ENCODE results near the gene SLC43A3. TPM values are rescaled to one million over a fixed set of nuclear protein-coding genes. Genes with fewer than 3 reads are reported as not detected.

The SLC43A3 gene
- total RNA-seq, 1 experiment from 2014 or later = 127 TPM

DNA sequence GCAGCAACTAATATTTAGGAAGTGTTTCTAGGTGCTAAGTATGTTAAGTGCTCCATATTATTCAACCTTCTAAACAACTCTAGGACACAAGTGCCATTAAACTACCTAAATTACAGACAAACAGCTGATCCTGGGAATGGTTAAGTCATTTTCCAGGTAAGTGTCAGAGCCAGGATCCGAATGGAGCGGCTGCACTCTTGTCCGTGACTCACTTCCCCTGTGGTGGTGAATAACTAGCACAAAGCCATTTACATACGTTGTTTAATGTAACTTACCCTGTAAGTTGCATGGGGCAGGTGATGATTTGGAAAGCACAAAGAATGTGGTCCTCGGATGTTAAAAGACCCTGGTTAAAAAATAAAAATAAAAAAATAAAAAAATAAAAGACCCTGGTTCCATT, 27.7 kb downstream of the SLC43A3 start:
- Mint-ChIP-seq H3K36me3 (ENCODE audit: insufficient read depth, unreplicated experiment) (peaks cover 5% of the 10 kb centered on the region), H3K27me3 (ENCODE audit: unreplicated experiment) (no peaks in the 10 kb centered on the region), H3K4me3 (ENCODE audit: low read depth, unreplicated experiment) (no peak overlapping the region), H3K4me1 (ENCODE audit: low read depth, unreplicated experiment) (no peaks in the 10 kb centered on the region), H3K27ac (ENCODE audit: unreplicated experiment) (no peak overlapping the region), H3K9me3 (ENCODE audit: low read depth, unreplicated experiment) (no peaks in the 10 kb centered on the region)
- intact Hi-C loops (cut with micrococcal nuclease; ENCODE audit: unreplicated experiment) = no loop called here
- CTCF ChIA-PET = interaction anchor here (0.6 kb wide), 1 partner anchor 36 kb away, joined by 3 read pairs; no protein-coding TSS in a partner anchor
- TF ChIP-seq, protein P1, sequence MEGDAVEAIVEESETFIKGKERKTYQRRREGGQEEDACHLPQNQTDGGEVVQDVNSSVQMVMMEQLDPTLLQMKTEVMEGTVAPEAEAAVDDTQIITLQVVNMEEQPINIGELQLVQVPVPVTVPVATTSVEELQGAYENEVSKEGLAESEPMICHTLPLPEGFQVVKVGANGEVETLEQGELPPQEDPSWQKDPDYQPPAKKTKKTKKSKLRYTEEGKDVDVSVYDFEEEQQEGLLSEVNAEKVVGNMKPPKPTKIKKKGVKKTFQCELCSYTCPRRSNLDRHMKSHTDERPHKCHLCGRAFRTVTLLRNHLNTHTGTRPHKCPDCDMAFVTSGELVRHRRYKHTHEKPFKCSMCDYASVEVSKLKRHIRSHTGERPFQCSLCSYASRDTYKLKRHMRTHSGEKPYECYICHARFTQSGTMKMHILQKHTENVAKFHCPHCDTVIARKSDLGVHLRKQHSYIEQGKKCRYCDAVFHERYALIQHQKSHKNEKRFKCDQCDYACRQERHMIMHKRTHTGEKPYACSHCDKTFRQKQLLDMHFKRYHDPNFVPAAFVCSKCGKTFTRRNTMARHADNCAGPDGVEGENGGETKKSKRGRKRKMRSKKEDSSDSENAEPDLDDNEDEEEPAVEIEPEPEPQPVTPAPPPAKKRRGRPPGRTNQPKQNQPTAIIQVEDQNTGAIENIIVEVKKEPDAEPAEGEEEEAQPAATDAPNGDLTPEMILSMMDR (IDR thresholded peaks at IDR 0.05; ENCODE audit: unreplicated experiment) = no peak
- DNase-seq = no peak
- no TSS peak for BruUV-seq (replicated peaks)

DNA sequence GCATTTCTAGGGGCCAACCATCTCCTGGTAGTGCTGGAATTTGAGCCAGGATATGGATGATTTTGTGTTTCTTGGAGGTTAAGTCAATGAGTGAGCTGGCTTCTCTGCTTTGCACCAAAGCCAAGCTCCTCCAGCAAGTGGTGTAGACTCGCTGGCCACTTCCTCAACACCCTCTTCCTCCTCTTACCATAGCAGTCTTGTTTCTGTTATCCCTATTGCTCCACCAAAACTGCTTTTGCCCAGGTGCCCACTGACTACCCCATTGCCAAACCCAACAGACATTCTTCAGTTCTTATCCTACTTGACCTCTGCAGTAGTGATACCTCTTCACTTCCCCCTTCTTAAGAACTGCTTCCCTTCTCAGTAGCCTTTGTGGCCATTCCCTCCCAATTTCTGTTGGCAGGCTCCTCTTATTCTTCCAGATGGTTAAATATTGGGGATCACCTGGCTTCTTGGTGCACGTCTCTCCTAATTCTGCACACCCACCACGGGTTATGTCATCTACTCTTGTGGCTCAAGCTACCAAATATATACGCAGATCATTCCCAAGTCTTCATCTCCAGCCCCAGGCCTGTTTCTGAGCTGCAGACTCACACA, 29.4 kb downstream of the SLC43A3 start:
- Mint-ChIP-seq H3K36me3 (ENCODE audit: insufficient read depth, unreplicated experiment) (no peaks in the 10 kb centered on the region), H3K9me3 (ENCODE audit: low read depth, unreplicated experiment) (no peaks in the 10 kb centered on the region), H3K27me3 (ENCODE audit: unreplicated experiment) (peaks cover 7% of the 10 kb centered on the region), H3K4me1 (ENCODE audit: low read depth, unreplicated experiment) (no peaks in the 10 kb centered on the region), H3K4me3 (ENCODE audit: low read depth, unreplicated experiment) (no peak overlapping the region), H3K27ac (ENCODE audit: unreplicated experiment) (no peak overlapping the region)
- DNase-seq = no peak
- intact Hi-C loops (cut with micrococcal nuclease; ENCODE audit: unreplicated experiment) = no loop called here
- no TSS peak for BruUV-seq (replicated peaks)
- CTCF ChIA-PET = interaction anchor here (0.6 kb wide), 1 partner anchor 49 kb away, joined by 4 read pairs; no protein-coding TSS in a partner anchor
- TF ChIP-seq, protein P1 (IDR thresholded peaks at IDR 0.05; ENCODE audit: unreplicated experiment) = no peak

DNA sequence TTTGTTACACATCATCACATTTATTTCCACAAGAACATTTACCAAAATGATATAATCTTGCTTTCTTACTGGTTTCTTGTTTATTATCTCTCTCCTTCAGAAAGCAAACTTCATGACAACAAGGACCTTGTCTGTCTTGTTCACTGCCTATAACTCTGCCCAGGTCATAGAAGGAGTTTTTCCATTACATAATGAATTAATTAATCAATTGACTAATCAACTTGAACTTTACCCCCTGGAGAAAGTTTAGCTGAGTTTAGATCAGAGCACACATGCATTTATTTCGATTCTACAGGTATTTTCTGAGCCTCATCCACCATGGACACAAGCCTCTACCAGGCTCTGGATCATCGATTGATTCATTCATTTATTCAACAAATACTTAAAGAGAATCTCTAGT, 30.2 kb downstream of the SLC43A3 start:
- no peaks in the 10 kb centered on the region for H3K36me3 Mint-ChIP-seq (ENCODE audit: insufficient read depth, unreplicated experiment)
- H3K9me3 Mint-ChIP-seq (ENCODE audit: low read depth, unreplicated experiment) = no peaks in the 10 kb centered on the region
- H3K27ac Mint-ChIP-seq (ENCODE audit: unreplicated experiment) = no peak overlapping the region
- TF ChIP-seq, protein P1 (IDR thresholded peaks at IDR 0.05; ENCODE audit: unreplicated experiment) = no peak
- no TSS peak for BruUV-seq (replicated peaks)
- no peak overlapping the region for H3K4me3 Mint-ChIP-seq (ENCODE audit: low read depth, unreplicated experiment)
- CTCF ChIA-PET = interaction anchor here (0.7 kb wide), 1 partner anchor 232 kb away, joined by 3 read pairs; no protein-coding TSS in a partner anchor
- H3K4me1 Mint-ChIP-seq (ENCODE audit: low read depth, unreplicated experiment) = no peaks in the 10 kb centered on the region
- peaks cover 15% of the 10 kb centered on the region for H3K27me3 Mint-ChIP-seq (ENCODE audit: unreplicated experiment)
- intact Hi-C loops (cut with micrococcal nuclease; ENCODE audit: unreplicated experiment) = no loop called here
- no peak for DNase-seq

DNA sequence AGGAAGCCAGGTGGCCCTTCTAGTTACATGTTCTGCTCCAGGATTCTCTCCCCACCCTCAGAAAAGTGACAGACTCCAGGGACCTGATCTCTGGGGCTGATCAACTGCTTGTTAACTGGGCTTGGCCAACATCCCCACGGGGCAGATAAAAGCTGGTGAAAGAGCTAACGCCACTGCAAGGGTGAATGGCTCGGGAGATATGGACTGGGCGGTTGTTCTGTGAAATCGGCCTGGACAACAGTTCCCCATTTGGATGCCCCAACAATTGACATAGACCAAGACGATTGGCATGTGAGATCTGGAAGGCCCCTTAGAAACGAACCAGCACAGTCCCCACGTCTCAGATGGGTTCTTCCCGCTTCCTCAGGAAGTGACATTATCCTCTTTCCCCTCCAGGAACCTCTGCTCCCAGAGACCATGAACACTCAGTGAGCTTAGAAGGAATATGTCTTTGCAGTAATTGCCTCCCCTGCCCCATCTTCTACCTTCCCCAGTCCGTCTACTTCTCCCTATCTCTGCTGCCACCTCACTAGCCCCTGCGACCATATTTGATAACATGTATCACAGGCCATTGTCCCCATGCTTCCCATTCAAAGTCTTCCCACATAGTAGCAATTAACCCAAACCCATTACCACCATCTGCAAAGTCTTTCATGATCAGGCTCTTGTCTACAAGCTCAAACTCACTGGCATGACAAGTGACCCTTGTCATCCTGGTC, 30.9 kb downstream of the SLC43A3 start:
- no peak overlapping the region for H3K4me3 Mint-ChIP-seq (ENCODE audit: low read depth, unreplicated experiment)
- no peaks in the 10 kb centered on the region for H3K36me3 Mint-ChIP-seq (ENCODE audit: insufficient read depth, unreplicated experiment)
- H3K27me3 Mint-ChIP-seq (ENCODE audit: unreplicated experiment) = peaks cover 21% of the 10 kb centered on the region
- TF ChIP-seq, protein P1 (IDR thresholded peaks at IDR 0.05; ENCODE audit: unreplicated experiment) = no peak
- no peaks in the 10 kb centered on the region for H3K9me3 Mint-ChIP-seq (ENCODE audit: low read depth, unreplicated experiment)
- no peak overlapping the region for H3K27ac Mint-ChIP-seq (ENCODE audit: unreplicated experiment)
- no TSS peak for BruUV-seq (replicated peaks)
- intact Hi-C loops (cut with micrococcal nuclease; ENCODE audit: unreplicated experiment) = no loop called here
- no peaks in the 10 kb centered on the region for H3K4me1 Mint-ChIP-seq (ENCODE audit: low read depth, unreplicated experiment)
- DNase-seq = no peak
- CTCF ChIA-PET = interaction anchor here (0.7 kb wide), 1 partner anchor 233 kb away, joined by 3 read pairs; no protein-coding TSS in a partner anchor

Measured in Calu3 (cell line).